ENCODE data around the gene SMOC1.

SMOC1 gene

DNA sequence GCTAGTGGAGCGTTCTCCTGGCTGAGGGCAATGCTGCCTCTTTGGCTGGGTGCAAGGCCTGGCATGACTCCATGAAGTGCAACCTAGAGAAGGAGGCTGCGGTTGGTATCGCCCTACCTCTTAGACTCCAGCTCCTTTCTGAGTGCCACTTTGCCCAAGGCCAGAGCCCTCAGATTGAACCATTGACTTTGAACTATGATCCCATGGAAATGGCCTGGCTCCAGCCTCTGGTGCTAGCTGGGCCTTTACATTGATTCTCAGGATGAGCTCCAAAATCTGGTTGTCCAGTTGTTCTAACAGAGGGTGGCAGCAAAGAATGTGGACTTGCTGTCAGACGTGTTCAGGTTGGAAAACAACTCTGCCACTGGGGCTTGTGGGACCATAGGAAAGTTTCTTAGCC lies 16.1 kb upstream of the SMOC1 start:
- no peak for DNase-seq

DNA sequence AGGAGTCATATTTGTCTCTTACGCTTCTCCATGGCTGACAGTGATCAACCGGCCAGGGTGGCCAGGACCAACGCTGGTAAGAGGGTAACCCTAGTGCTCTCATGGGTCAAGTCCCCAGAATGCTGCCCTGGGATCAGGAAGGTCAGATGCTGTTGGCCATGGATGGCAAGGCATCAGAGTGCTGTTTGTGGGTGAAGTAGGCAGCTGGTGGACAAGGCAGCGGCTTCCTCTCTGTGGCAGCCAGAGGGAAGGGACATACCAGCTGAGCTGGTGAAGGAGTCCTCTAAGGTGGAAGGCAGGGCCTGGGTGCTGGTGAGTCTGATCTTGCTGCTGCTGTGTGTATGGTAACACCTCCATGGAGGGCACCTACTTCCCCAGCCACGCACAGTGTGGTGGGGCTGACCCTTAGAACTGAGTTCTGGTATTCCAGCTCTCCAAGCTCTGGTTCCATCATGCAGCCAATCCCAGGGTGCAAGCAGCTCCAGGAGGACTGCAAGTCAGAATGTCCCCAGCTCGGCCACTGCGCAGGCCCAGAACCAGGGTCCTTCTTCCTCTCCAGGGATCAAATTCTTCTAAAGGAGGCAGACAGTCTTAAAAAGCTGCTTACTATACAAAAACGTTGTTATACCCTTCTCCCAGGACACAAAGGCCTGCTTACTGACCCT lies 13.4 kb upstream of the SMOC1 start:
- no peak for DNase-seq

DNA sequence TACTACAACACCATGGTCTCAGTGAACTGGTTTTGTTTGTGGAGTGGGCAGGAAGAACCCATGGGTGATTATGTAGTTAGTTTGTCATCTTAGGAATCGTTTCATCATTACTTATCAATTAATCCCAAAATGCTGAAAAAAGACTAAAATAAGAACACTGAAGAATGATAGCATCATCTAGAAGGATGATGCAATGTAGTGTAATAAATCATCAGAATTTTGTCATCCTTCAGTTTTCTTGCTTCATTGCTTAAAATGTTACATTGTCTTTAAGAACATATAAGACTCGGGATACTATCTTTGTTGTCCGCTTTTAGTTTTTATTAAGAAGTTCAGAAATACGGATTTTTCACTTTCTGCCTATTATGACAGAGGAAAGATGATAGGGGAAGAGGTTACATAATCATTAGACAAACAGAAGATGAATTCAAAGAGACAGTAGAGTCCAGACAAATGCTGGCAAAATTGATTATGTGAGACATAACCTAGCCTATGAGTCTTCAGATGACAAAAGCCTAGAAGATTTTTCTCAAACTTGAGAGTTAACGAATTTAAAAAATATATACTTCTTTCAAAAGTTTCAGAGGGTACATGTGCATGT lies 10.8 kb upstream of the SMOC1 start:
- no peak for DNase-seq

DNA sequence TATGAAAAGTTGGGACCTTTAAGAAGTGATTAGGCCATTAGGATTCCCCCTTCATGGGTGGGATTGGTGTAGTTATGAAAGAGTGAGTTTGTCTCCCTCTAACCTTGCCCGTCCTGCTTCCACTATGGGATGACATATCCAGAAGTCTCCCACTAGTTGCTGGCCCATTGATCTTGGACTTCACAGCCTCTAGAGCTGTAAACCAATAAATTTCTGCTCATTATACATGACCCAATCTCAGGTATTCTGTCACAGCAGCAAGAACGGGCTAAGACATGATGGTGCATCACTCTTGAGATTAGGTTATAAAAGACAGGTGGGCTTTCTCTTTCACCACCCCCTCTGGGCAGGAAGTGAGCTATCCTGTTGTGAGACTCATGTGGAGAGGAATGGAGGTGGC lies 8.6 kb upstream of the SMOC1 start:
- DNase-seq = no peak

DNA sequence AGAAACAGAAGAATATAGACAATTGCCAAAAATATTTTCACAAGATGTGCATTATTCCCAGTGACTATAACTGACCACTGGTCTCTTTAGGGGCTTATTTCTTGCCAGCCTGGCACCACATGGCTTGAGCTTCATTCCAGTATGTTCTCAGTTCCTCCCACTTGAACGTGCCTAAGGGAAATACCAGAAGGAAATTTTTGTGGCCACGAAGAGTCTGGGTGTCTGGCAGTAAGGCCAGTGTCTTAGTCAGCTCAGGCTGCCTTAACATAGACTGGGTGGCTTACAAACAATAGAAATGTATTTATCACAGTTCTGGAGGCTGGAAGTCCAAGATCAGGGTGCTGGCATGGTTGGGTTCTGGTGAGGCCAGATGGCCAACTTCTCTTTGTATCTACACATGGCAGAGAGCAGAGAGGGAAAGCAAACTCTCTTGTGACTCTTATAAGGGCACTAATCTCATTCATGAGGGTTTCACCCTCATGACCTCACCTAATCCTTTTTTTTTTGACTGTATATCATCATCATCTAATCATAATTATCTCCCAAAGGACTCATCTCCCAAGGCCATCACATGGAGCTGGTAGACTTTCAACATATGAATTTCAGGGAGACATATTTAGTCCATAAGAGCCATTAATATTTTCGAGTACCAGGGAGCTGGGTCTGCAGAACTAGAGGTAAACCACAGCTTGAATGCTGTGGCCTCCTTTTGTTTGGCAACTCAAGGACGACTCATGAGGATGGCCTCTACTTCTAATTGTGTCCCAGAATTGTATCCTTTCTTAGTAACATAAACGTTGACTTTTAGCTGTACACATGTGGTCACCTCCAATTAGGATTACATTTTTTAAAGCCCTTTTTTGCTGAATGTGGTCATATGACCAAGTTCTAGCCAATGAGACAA lies 5.1 kb upstream of the SMOC1 start:
- DNase-seq = no peak

DNA sequence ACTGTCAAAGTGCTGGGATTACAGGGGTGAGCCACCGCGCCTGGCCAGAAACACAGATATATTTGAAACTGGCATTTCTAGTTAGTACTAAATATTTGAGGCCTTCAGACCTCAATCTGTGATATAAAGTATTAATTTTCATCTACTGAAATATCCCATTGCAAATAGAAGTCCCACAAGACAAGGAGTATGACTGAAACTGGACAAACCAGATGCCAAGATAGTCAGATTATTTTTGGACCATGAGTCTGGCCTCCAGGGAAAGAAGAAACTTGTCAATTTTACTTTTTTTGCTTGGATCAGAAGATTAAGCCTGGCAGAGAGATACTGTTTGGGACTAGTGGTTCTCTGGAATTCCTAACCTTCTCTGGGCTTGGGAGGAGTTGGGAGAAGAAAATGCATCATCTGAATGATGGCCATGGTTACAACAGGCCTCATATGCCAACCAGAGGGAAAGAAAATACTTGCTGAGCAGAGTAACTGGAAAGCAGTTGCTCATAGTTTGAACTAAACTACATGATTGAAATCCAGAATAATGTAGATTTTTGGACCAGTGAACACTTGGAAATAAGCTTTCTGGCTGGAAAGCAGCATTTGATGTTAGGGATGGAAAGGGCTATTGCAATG lies 2.9 kb upstream of the SMOC1 start:
- no peak for DNase-seq

DNA sequence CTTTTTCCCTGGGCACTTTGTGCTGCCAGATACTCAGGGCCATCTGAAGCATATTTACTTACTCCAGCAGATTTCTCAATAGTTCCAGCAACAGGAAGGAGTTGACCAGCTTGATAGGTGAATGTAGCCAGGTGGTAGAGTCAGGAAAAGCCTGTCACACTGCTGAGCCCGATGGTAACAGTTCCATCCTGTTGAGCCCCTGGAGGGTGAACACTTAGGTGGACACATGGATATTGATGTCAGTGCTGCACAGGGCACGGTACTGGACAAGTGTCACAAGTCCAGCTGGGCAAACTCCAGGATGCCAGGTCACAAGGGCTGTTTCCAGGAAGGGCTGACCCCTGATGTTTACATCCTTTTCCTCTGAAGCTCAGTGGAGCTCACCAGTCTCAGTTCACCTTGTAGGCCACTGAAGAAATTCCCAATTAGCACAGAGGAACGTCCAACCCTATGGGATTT lies 2.3 kb upstream of the SMOC1 start:
- DNase-seq = no peak

DNA sequence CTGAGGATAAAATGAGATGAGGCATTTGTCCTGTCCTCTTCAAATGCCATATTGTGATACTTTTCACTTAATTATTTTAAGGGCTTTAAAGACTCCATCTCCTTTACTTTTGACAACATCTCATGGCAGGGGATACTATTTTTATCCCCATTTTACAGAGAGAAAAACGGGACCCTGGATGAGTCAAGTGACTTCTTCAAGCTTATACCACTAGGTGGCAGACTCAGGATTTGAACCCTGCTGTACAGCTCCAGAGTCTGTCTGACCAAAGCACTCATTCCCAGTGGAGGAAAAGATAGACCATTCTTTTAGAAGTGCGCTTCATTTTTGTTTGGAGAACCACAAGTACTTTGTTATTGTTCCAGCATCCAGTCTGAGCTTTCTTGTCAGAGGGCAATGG lies 1.7 kb upstream of the SMOC1 start:
- no peak for DNase-seq

DNA sequence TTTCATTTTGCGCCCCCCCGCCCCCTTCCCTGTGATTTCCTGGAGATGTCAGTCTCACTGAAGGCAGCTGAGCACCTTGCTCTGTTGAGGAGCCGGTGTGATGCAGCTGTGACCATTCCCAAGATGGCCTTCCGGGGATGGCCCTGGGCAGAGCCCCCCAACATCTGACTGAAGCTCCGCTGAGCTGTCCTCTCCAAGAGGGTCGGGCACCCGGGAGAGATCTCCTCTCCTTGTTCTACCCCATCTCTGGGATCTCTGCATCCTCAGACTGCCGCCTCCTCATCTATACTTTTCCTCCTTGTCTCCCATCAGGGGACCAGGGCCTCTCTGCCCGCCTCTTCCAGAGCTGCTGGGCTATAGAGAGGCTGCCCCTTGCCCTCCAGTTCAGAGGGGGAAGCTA lies 965 bp upstream of the SMOC1 start:
- no peak for DNase-seq

DNA sequence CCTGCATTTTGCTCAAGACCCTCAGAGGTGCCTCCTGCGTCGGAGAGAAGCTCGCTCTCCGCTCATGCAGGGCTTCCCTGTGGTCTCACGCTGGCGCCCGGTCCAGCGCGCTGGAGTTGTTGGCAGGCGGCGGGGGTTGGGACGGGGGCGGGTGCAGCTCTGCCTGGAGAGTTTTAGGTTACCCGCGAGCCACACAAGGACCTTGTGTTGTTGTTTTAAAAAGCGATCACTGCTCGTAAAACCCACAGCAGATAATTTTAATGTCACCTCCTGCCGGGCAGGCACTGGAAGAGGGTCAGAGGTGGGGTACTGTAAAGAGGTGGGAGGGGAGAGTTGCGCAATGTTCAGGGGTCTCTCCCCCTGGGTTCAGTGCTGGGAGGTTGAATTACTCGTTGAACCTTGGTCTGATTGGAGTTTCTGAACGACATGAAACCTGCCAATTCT lies 850 bp downstream of the SMOC1 start:
- no peak for DNase-seq

DNA sequence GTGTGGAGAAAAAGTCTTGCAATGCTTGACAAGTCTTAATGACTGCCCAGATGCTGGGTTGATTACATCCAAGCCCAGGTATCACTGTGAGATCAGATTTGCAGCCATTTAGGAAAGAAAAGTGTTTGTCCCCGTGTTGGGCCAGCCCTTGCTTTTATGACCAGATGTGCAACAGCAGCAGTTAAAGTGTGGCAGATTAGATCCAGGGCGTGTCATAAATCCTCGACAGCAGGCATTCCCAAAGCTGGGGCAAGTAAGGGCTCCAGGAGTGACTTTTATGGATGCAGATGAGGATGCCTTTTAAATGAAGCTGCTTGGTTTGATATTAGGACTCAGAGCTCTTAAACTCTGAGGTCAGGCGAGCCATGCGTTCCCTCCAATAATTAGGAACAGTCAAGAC lies 1.7 kb downstream of the SMOC1 start:
- no peak for DNase-seq

DNA sequence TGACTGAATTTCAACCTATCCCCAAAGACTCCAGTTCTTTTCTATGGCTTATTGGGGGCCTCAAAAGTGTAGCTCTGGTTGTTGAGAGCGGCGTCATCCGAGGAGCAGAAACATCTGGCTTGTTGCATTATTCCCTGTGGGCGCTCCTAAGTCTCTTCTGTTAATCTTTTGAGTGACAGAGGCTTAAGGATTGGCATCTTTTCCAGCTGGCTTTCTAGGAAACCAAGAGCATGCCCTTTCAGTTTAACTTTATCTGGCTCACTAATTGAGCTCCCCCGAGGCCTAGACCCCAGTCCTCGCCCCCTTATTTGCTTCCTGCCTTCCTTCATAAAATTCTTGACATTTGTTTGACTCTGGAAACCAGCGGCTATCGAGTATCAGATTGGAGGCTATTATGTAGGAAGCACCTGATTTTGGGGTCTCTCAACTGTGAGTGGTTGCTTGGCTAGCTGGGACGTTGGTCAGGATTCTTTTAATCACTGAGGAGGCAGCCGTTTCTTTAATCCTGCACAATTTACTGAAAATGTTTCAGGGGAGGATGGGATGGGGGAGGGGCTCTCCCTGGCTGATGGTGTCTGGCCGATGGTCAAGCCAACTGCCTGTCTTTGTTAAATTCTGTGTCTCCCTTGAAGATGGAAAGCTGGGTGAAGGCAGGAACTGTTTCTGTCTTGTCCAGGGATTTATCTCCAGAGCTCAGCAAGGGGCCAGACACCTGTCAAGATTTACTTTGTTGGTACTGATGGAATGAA lies 3.1 kb downstream of the SMOC1 start:
- DNase-seq = no peak

DNA sequence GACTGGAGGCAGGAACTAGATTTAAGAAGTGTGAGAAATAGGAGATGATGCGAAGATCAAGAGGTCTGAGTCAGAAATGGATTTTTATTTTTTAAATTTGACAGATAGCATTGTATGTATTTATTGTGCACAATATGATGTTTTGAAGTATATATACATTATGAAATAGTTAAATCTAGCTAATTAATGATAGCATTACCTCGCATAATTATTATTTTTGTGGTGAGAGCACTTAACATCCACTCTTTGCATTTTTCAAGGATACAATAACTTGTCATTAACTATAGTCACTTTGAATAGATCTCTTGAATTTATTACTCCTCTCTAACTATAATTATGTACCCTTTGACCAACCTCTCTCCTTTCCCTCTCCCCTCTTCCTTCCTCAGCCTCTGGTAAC lies 3.7 kb downstream of the SMOC1 start:
- no peak for DNase-seq

DNA sequence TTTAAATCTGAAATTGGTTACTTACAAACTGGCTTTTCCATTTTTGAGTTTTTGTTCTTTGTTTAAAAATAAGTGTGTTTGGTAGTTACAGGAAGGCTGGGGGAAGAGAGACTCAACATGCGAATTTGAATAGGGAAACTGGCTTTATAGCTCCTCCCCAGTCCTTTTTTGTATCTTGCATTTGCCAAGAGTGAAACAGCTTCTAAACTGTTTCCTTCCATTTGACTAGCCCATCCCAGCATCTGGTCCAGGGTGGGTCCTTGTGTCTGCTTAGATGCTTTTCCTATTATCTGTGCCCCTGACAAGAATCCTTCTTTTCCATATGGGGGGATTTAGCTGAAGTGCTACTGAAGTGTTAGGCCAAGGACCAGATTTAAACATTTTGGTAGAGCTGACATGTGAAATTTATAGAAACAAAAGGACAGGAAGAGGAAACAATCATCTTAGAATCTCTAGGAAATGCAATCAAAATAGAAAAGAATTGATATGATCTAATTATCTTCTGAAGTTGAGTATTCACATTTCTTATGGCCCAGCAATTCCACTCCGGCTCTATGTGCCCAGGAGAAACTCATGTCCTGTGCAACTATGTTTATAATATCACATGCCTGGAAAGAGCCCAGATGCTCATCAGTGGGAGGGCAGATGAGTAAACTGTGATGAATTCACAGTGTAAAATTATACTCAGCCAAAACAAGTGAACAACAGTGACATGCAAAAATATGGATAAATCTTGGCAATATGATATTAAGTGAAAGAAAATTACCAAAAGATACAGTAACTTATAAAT lies 7.4 kb downstream of the SMOC1 start:
- no peak for DNase-seq

DNA sequence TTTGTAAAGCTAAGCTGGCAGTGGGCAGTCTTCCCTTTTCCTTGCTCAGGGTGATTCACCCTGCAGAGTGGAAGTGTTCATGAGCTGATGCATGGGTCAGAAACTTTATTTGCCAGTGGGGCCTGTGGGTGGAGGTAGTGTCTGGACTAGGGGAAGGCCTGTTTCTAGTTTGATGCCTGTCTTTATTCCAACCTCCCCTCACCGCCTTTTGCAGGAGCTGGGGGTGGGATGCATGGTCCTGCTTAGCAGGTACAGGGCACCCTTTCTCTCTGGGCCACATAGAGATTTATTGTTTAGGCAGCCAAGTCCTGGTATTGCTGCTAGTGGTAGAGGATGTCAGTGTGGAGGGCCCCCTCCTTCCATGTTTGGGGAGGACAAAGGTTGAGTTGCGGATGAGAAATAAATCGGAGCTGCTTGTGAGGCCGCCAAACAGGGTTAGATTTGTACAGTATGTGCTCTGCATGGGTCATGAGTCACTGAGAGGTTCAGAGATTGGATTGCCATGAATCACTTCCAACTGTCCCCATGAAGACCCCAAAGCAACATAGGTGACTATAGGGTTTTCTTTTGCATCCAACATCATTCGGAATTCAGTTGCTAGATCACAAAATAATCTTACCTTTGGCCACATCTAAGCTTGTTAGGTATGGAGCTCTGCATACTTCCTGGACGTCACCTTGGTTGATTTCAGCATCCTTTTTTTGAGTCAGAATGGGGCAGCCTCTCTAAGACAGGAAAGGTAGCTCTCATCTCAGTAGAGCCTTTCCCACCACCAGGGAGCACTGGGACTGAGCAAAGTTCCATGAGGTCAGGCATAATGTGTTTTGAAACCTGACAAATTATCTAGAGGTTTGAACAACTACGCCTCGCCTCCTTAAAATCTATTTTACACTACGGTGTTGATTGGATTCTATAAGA lies 8.8 kb downstream of the SMOC1 start:
- no peak for DNase-seq

DNA sequence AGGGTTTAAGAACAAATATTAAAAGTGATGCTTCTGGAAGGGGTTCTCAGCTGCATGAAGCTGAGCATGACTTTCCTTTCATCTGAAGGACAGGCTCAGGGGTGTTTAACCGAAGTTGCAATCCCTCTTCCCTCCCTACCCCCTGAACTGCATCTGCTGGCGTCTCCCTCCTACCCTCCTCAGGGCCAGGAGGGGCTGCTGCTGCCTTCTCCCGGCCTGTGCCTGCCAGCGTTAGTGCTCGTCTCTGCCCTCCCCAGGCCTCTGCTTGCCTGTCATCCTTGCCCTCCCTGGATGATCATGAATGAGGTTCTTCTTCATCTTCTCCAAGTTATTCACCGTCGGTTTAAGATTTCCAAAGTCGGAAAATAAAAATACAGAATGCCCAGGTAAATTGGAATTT lies 12.2 kb downstream of the SMOC1 start:
- DNase-seq = no peak

DNA sequence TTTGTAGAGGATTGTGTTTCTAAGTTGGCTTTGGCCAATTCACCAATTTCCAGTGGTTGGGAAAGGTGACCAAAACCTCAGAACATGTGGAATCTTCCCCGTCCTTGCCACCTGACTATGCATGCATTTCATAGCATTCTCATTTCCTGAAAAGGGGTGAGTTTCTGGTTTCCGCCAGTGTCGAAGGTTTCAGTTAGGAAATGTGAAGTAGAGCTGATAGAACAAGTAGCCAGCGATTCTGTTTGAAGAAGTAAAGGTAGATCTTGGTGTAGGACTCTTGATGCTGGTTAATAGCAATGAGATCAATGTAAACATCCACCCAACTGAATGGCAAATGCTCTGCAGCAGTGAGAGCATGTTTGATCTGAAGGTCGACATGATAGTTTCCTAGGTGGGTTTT lies 15.9 kb downstream of the SMOC1 start:
- no peak for DNase-seq

DNA sequence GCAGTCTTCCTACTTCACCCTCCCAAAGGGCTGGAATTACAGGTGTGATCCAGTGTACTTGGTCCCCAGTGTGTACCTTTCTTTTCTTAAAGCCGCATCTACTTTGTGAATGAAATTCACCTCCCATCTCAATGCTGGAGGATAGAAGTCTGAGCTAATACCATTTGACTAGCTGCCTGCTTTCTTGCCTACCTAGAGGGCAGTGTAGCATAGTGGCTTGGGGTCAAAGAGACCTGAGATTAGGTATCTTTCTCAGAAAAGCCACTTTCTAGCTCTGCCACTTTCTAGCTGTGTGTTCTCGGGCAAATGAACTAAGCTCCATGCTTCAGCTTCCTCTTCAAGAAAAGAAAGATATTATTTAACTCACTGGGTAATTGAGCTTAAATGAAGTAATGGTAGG lies 16.9 kb downstream of the SMOC1 start:
- DNase-seq = no peak

DNA sequence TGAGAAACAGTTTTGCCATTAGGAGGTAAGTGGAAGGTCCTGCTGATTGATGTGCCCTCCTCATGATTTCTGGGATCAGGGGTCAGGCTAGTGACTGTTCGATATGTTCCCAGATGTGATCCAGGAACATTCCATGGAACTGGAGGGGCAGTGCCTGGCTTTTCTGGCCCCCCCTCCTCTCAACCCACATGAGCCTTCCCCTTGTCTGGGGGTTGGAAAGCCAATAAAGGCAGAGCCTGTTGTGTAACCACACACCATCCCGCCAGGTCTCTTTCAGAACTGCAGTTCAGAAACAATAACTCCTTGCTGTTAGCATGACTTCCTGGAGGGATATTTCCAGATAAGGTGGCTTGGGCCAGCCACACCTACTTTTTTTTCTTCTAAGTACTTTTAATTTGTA lies 17.8 kb downstream of the SMOC1 start:
- no peak for DNase-seq

DNA sequence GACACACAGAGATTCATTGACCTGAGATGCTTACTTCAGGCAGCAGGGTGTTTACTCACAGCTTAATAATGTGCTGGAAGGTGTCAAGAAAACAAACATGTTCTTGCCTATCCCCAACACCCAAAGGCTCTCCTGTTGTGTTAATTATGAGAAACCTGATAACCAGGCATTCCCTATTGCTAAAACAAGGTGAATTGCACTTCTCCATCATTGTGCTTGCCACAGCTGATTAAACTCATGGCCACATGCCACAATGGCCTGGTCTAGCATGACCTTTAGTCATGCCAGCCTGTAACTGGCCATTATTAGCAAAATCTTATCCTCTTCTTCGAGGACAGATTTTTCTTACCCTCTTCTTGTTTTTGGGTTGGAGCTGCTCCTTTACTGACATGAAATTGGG lies 21.4 kb downstream of the SMOC1 start:
- no peak for DNase-seq
